Adipose tissue (tissue), 3 donors: ENCODE measurements around the gene CCDC192. TPM values are rescaled to one million over a fixed set of nuclear protein-coding genes. Genes with fewer than 3 reads are reported as not detected.
"Not testable (repeated sequence)": the region's sequence is repeated elsewhere in the genome, so short reads cannot be mapped to it uniquely, and the experiment has no call there.

Experiments used
- H3K27ac ChIP-seq: one replicate; pipeline ENCODE4 v1.5.1; 2013; ENCODE audit warnings: low read depth, low read length
- WGBS, 3 donors: extraction: QIAGEN DNeasy Blood & Tissue Kit; methylation state at CpG; one replicate each; pipeline ENCODE4 v1.1.7; 2013; 5-methylcytosine and 5-hydroxymethylcytosine counted together
- polyA plus RNA-seq, 3 donors: library from polyadenylated mRNA; stranded (reverse); fragments of 200-250 nt; gene quantifications; one replicate each; pipeline ENCODE4 v1.2.3, GENCODE V29; 2013
- donor health status: healthy with polysubstance abuse.
- donor health status: Bipolar disorder and iron deficiency.
- donor health status: healthy.

Gene CCDC192
- polyA plus RNA-seq, 3 donors, result 0.07 to 0.79 TPM; not detected in 1

- 86 to 94% (median 90%) methylated on average over 3 of the region's 3 CpGs for WGBS, 3 donors
- H3K27ac ChIP-seq, result no peak overlapping the region
These were observed 127.0 kb downstream of the CCDC192 start for GRCh38 chr5:127830157-127830556.

GRCh38 chr5:127830829-127831598 lies 127.8 kb downstream of the CCDC192 start:
- WGBS, 3 donors, result 92 to 94% (median 93%) methylated on average over 5 of the region's 5 CpGs
- no peak overlapping the region for H3K27ac ChIP-seq

GRCh38 chr5:127832067-127832466 lies 128.9 kb downstream of the CCDC192 start:
- 68 to 95% (median 78%) methylated on average over 5 of the region's 5 CpGs for WGBS, 3 donors
- no peak overlapping the region for H3K27ac ChIP-seq

- WGBS, 3 donors, result 16 to 34% (median 26%) methylated on average over 2 of the region's 2 CpGs
- H3K27ac ChIP-seq, result no peak overlapping the region
These were observed 130.9 kb downstream of the CCDC192 start for GRCh38 chr5:127834094-127834531.

GRCh38 chr5:127834554-127834953 lies 131.4 kb downstream of the CCDC192 start:
- 49 to 64% (median 61%) methylated on average over 5 of the region's 5 CpGs for WGBS, 3 donors

GRCh38 chr5:127838661-127839060 lies 135.5 kb downstream of the CCDC192 start:
- no peak overlapping the region for H3K27ac ChIP-seq
- 53 to 81% (median 67%) methylated on average over 3 of the region's 3 CpGs for WGBS, 3 donors

More at GRCh38 chr5:127834554-127834953, 131.4 kb downstream of the CCDC192 start:
- no peak overlapping the region for H3K27ac ChIP-seq

GRCh38 chr5:127839072-127839471 lies 135.9 kb downstream of the CCDC192 start:
- H3K27ac ChIP-seq, result no peak overlapping the region

GRCh38 chr5:127839496-127840197 lies 136.5 kb downstream of the CCDC192 start:
- 40 to 82% (median 44%) methylated on average over 2 of the region's 2 CpGs for WGBS, 3 donors

GRCh38 chr5:127840198-127840524 lies 137.0 kb downstream of the CCDC192 start:
- H3K27ac ChIP-seq, result no peak overlapping the region
- WGBS, 3 donors, result 30 to 44% (median 34%) methylated on average over 1 of the region's 1 CpG

More at GRCh38 chr5:127839496-127840197, 136.5 kb downstream of the CCDC192 start:
- H3K27ac ChIP-seq, result no peak overlapping the region

GRCh38 chr5:127840809-127841208 lies 137.6 kb downstream of the CCDC192 start:
- no peak overlapping the region for H3K27ac ChIP-seq

- 79 to 86% (median 81%) methylated on average over 7 of the region's 7 CpGs for WGBS, 3 donors
- no peak overlapping the region for H3K27ac ChIP-seq
These were observed 141.4 kb downstream of the CCDC192 start for GRCh38 chr5:127844581-127845021.

GRCh38 chr5:127846884-127847283 lies 143.7 kb downstream of the CCDC192 start:
- no peak overlapping the region for H3K27ac ChIP-seq
- WGBS, 3 donors, result 78 to 93% (median 85%) methylated on average over 2 of the region's 2 CpGs

- H3K27ac ChIP-seq, result not testable (repeated sequence)
- WGBS, 3 donors, result 95 to 98% (median 97%) methylated on average over 5 of the region's 5 CpGs
These were observed 144.4 kb downstream of the CCDC192 start for GRCh38 chr5:127847641-127848040.

GRCh38 chr5:127848098-127848497 lies 144.9 kb downstream of the CCDC192 start:
- H3K27ac ChIP-seq, result no peak overlapping the region
- WGBS, 3 donors, result 43 to 82% (median 56%) methylated on average over 1 of the region's 1 CpG

GRCh38 chr5:127849408-127849807 lies 146.2 kb downstream of the CCDC192 start:
- 77 to 88% (median 77%) methylated on average over 2 of the region's 2 CpGs for WGBS, 3 donors
- H3K27ac ChIP-seq, result no peak overlapping the region

- 85 to 92% (median 86%) methylated on average over 4 of the region's 4 CpGs for WGBS, 3 donors
- H3K27ac ChIP-seq, result no peak overlapping the region
These were observed 146.7 kb downstream of the CCDC192 start for GRCh38 chr5:127849891-127850290.

GRCh38 chr5:127851964-127852363 lies 148.8 kb downstream of the CCDC192 start:
- H3K27ac ChIP-seq, result no peak overlapping the region
- 83 to 88% (median 83%) methylated on average over 4 of the region's 4 CpGs for WGBS, 3 donors

- WGBS, 3 donors, result 94 to 98% (median 97%) methylated on average over 2 of the region's 2 CpGs
These were observed 151.3 kb downstream of the CCDC192 start for GRCh38 chr5:127854520-127854919.

GRCh38 chr5:127856292-127856691 lies 153.1 kb downstream of the CCDC192 start:
- H3K27ac ChIP-seq, result no peak overlapping the region

More at GRCh38 chr5:127854520-127854919, 151.3 kb downstream of the CCDC192 start:
- no peak overlapping the region for H3K27ac ChIP-seq
